IMR-90 (cell line): ENCODE data around the gene ARL6IP6. TPM values are rescaled to one million over a fixed set of nuclear protein-coding genes. Genes with fewer than 3 reads are reported as not detected.
A peak's percentile ranks its signal among the peaks of the same experiment; 100 is the strongest.

Source experiments
- ATAC-seq: fragments of 200-7000 bp; cut with Tn5 transposase; 2 replicates; pipeline ENCODE4 v1.9.1; 2020; ENCODE audit warnings: low read depth, mild to moderate bottlenecking, moderate library complexity
- BruUV-seq: library from RNA; stranded (reverse); fragments of 400-500 nt; replicated peaks from 2 replicates; lab custom pipeline; 2021; lab: Mats Ljungman, UMichigan
- CTCF ChIA-PET: fragments of 300-600 bp; formaldehyde crosslinking; extraction: SDS; loops from one replicate; lab custom pipeline; 2021; ENCODE audit warnings: antibody characterized with exemption; lab: Yijun Ruan, JAX
- POLR2A ChIA-PET: fragments of 300-600 bp; sonication (Branson Sonifier 250); formaldehyde crosslinking; loops from one replicate; lab custom pipeline; 2022; ENCODE audit warnings: antibody characterized with exemption; ENCODE audit not compliant: unreplicated experiment; lab: Charles Lee
- DNase-seq: peaks from one replicate; pipeline ENCODE4 v3.0.0; 2013
- H2AFZ ChIP-seq: replicated peaks from 2 replicates; pipeline ENCODE3; 2013; ENCODE audit warnings: low read length, mild to moderate bottlenecking; ENCODE audit not compliant: poor library complexity
- H2AK5ac ChIP-seq: 2 replicates; pipeline ENCODE4 v1.6.1; 2013; ENCODE audit warnings: low read depth, low read length, inconsistent platforms
- H2AK9ac ChIP-seq: replicated peaks from 2 replicates; pipeline ENCODE3; 2013; ENCODE audit warnings: mild to moderate bottlenecking, low read depth, low read length, moderate library complexity; ENCODE audit not compliant: poor library complexity
- H2BK120ac ChIP-seq: 2 replicates; pipeline ENCODE4 v1.6.1; 2013; ENCODE audit warnings: low read depth, low read length, inconsistent platforms
- H2BK15ac ChIP-seq: 3 replicates; pipeline ENCODE4 v1.6.1; 2013; ENCODE audit warnings: low read depth, low read length, inconsistent platforms
- H2BK20ac ChIP-seq: 2 replicates; pipeline ENCODE4 v1.6.1; 2013; ENCODE audit warnings: low read depth, mild to moderate bottlenecking, inconsistent platforms, low read length, moderate library complexity
- H2BK5ac ChIP-seq: 2 replicates; pipeline ENCODE4 v1.6.1; 2013; ENCODE audit warnings: mild to moderate bottlenecking, low read depth, low read length, inconsistent platforms; ENCODE audit not compliant: poor library complexity, severe bottlenecking
- H3K14ac ChIP-seq: replicated peaks from 2 replicates; pipeline ENCODE4 v1.6.1; 2013; ENCODE audit warnings: low read depth, low read length, inconsistent platforms
- H3K18ac ChIP-seq: 2 replicates; pipeline ENCODE4 v1.6.1; 2013; ENCODE audit warnings: low read depth, low read length, control low read depth
- H3K23ac ChIP-seq: 2 replicates; pipeline ENCODE4 v1.6.1; 2013; ENCODE audit warnings: low read depth, low read length, inconsistent platforms
- H3K27ac ChIP-seq: 2 replicates; pipeline ENCODE4 v1.5.1; 2013; ENCODE audit warnings: mild to moderate bottlenecking, control low read depth, low read length; ENCODE audit not compliant: insufficient read depth
- H3K27me3 ChIP-seq: 2 replicates; pipeline ENCODE4 v1.6.1; 2013; ENCODE audit warnings: low read length; ENCODE audit not compliant: control insufficient read depth, insufficient read depth
- H3K36me3 ChIP-seq: 2 replicates; pipeline ENCODE4 v1.6.1; 2013; ENCODE audit warnings: low read length, mixed read lengths; ENCODE audit not compliant: control insufficient read depth, insufficient read depth
- H3K4ac ChIP-seq: 2 replicates; pipeline ENCODE4 v1.6.1; 2013; ENCODE audit warnings: low read depth, low read length, inconsistent platforms
- H3K4me1 ChIP-seq: 2 replicates; pipeline ENCODE4 v1.6.1; 2013; ENCODE audit warnings: low read length, mixed read lengths; ENCODE audit not compliant: control insufficient read depth, insufficient read depth
- H3K4me2 ChIP-seq: 2 replicates; pipeline ENCODE4 v1.6.1; 2013; ENCODE audit warnings: low read depth, mild to moderate bottlenecking, control low read depth, low read length, moderate library complexity
- H3K4me3 ChIP-seq: 2 replicates; pipeline ENCODE4 v1.5.1; 2013; ENCODE audit warnings: low read depth, mild to moderate bottlenecking, control low read depth, low read length, moderate library complexity; ENCODE audit not compliant: insufficient read depth
- H3K56ac ChIP-seq: 2 replicates; pipeline ENCODE4 v1.6.1; 2013; ENCODE audit warnings: low read length, inconsistent platforms; ENCODE audit not compliant: insufficient read depth; ENCODE audit errors: extremely low read depth
- H3K79me1 ChIP-seq, 2 experiments: 2 replicates each; pipeline ENCODE4 v1.6.1; 2013; ENCODE audit warnings: low read length in 2 of 2, inconsistent platforms in 1 of 2, low read depth in 1 of 2
- H3K9ac ChIP-seq: 2 replicates; pipeline ENCODE4 v1.6.1; 2013; ENCODE audit warnings: low read depth, low read length, control low read depth
- H3K9me1 ChIP-seq: 2 replicates; pipeline ENCODE4 v1.6.1; 2013; ENCODE audit warnings: low read length, inconsistent platforms; ENCODE audit not compliant: insufficient read depth
- H3K9me3 ChIP-seq: 2 replicates; pipeline ENCODE4 v1.6.1; 2013; ENCODE audit warnings: low read length; ENCODE audit not compliant: control insufficient read depth, insufficient read depth
- H4K20me1 ChIP-seq: 2 replicates; pipeline ENCODE4 v1.6.1; 2013; ENCODE audit warnings: low read length, inconsistent platforms; ENCODE audit not compliant: insufficient read depth
- H4K5ac ChIP-seq: 2 replicates; pipeline ENCODE4 v1.6.1; 2013; ENCODE audit warnings: mild to moderate bottlenecking, low read depth, low read length, control low read depth
- H4K8ac ChIP-seq, 2 experiments: 2 replicates each; pipeline ENCODE4 v1.6.1; 2013; ENCODE audit warnings: low read depth in 2 of 2, low read length in 2 of 2, control low read depth in 1 of 2, inconsistent platforms in 1 of 2
- H4K91ac ChIP-seq: 2 replicates; pipeline ENCODE4 v1.6.1; 2013; ENCODE audit warnings: low read depth, low read length, inconsistent platforms; ENCODE audit not compliant: insufficient read depth
- BHLHE40 ChIP-seq: fragments of 150-350 bp; IDR thresholded peaks from 2 replicates; pipeline ENCODE4 v1.6.1; 2016; ENCODE audit warnings: mild to moderate bottlenecking, low read depth, low read length
- ELK1 ChIP-seq: fragments of 150-350 bp; IDR thresholded peaks from 2 replicates; pipeline ENCODE4 v1.6.1; 2016; ENCODE audit warnings: low read depth, mild to moderate bottlenecking, low read length, moderate library complexity, borderline replicate concordance
- MAZ ChIP-seq: IDR thresholded peaks from 2 replicates; pipeline ENCODE4 v1.6.1; 2012; ENCODE audit warnings: low read depth, mild to moderate bottlenecking, low read length, improper control_type of control experiment, moderate library complexity, borderline replicate concordance
- MXI1 ChIP-seq: IDR thresholded peaks from 2 replicates; pipeline ENCODE4 v1.6.1; 2012; ENCODE audit warnings: low read depth, mild to moderate bottlenecking, low read length, moderate library complexity, borderline replicate concordance
- NFE2L2 ChIP-seq: fragments of 150-350 bp; IDR thresholded peaks from 2 replicates; pipeline ENCODE4 v1.6.1; 2016; ENCODE audit warnings: low read depth, mild to moderate bottlenecking, low read length
- RAD21 ChIP-seq: IDR thresholded peaks from 2 replicates; pipeline ENCODE4 v1.6.1; 2012; ENCODE audit warnings: low read length, improper control_type of control experiment
- RCOR1 ChIP-seq: IDR thresholded peaks from 2 replicates; pipeline ENCODE4 v1.6.1; 2012; ENCODE audit warnings: mild to moderate bottlenecking, low read length, improper control_type of control experiment; ENCODE audit not compliant: insufficient replicate concordance
- WGBS, 2 experiments: methylation state at CpG; one replicate each; pipeline versions ENCODE4 v1.1.5 to v1.1.7; 2013; ENCODE audit warnings: missing lambda C conversion rate in 2 of 2; ENCODE audit not compliant: insufficient read length in 1 of 2; ENCODE audit errors: extremely low coverage in 2 of 2; 5-methylcytosine and 5-hydroxymethylcytosine counted together
- dilution Hi-C: fragments of 300-500 bp; cut with HindIII; formaldehyde crosslinking; loops from one replicate; pipeline ENCODE4 v1.14.3; 2018; ENCODE audit warnings: low sequenced_read_pairs; ENCODE audit not compliant: unreplicated experiment
- in situ Hi-C: fragments of 300-500 bp; cut with MboI; formaldehyde crosslinking; loops from 3 replicates; pipeline ENCODE4 v1.14.3; 2019; ENCODE audit warnings: low sequenced_read_pairs, inconsistent platforms, mixed read lengths
- intact Hi-C: fragments of 100-400 bp; cut with micrococcal nuclease; formaldehyde crosslinking; loops from 2 replicates; pipeline ENCODE4 v1.10.0; 2022
- polyA plus RNA-seq, 3 experiments: library from polyadenylated mRNA; depleted of rRNA; stranded (reverse); fragments of >200 nt; gene quantifications; 2 replicates each; pipeline ENCODE4 v1.2.3, GENCODE V29; 2012; ENCODE audit warnings: low replicate concordance in 1 of 3
- total RNA-seq: library from RNA; depleted of rRNA; stranded (reverse); fragments of >200 nt; gene quantifications from 2 replicates; pipeline ENCODE4 v1.2.3, GENCODE V29; 2012

Gene ARL6IP6
- total and polyA plus RNA-seq, 2 of the 4 experiments (the other 2 are of a cell fraction): 4.1 to 14.7 TPM

GRCh38 chr2:152718909-152719645, 657 bp downstream of the ARL6IP6 start:
- H2BK120ac ChIP-seq: no peak overlapping the region
- 0 out of 2 replicates have a peak overlapping the region, but pooled peaks have one; percentile 8 for H4K91ac ChIP-seq
- H2AK9ac ChIP-seq: peak overlapping the region; percentile 96
- dilution Hi-C loops: no loop called here
- ChIA-PET CTCF (no interaction called here), POLR2A (no interaction called here)
- TSS peak; percentile 9 for BruUV-seq
- peak overlapping the region; percentile 46 for H3K56ac ChIP-seq
- peak overlapping the region; percentile 18 to 87; a peak in 2 of 4 replicates for H4K8ac ChIP-seq
- no peaks in the 10 kb centered on the region for H3K36me3 ChIP-seq
- TF ChIP-seq NFE2L2 (no peak), MXI1 (no peak), RCOR1 (no peak), ELK1 (no peak), MAZ (no peak), BHLHE40 (no peak), RAD21 (no peak)
- ATAC-seq: no peak
- H3K4me3 ChIP-seq: peak overlapping the region; percentile 92
- H3K14ac ChIP-seq: 0 out of 2 replicates have a peak overlapping the region, but pooled peaks have one; percentile 33
- H3K27ac ChIP-seq: peak overlapping the region; percentile 67
- peak overlapping the region; percentile 94 for H3K9ac ChIP-seq
- H2BK5ac ChIP-seq: peak overlapping the region; percentile 12
- peak overlapping the region; percentile 63 for H2AK5ac ChIP-seq
- peak overlapping the region; percentile 19 for H3K23ac ChIP-seq
- 0 out of 2 replicates have a peak overlapping the region, but pooled peaks have one; percentile 5 for H4K5ac ChIP-seq
- H3K79me1 ChIP-seq: peaks cover 7 to 29% of the 10 kb centered on the region in 2 experiments; a peak in 3 of 4 replicates
- peaks cover 2% of the 10 kb centered on the region; the same call in 1 of the 2 replicates for H3K4me1 ChIP-seq
- peaks cover 2% of the 10 kb centered on the region; the same call in 1 of the 2 replicates for H4K20me1 ChIP-seq
- H3K9me3 ChIP-seq: no peaks in the 10 kb centered on the region
- H2BK20ac ChIP-seq: no peak overlapping the region
- peak overlapping the region; percentile 85 for H3K4me2 ChIP-seq
- intact Hi-C loops: no loop called here
- peak overlapping the region; percentile 4; the same call in 1 of the 2 replicates for H3K18ac ChIP-seq
- 0% methylated on average over 4 of the region's 23 CpGs; no CpG with 5 or more reads in 1 of the 2 experiments for WGBS, 2 experiments
- H3K9me1 ChIP-seq: no peaks in the 10 kb centered on the region
- in situ Hi-C loops: no loop called here
- H3K4ac ChIP-seq: peak overlapping the region; percentile 51
- H2AFZ ChIP-seq: peak overlapping the region; percentile 100
- no peak overlapping the region for H2BK15ac ChIP-seq
- no peaks in the 10 kb centered on the region for H3K27me3 ChIP-seq
- DNase-seq: no peak
